Endothelial cell (in vitro differentiated cells): ENCODE data around the gene GAREM1. TPM values are rescaled to one million over a fixed set of nuclear protein-coding genes. Genes with fewer than 3 reads are reported as not detected.
"Not testable (repeated sequence)": the region's sequence is repeated elsewhere in the genome, so short reads cannot be mapped to it uniquely, and the experiment has no call there.

Experiments
- DNase-seq: peaks from one replicate; pipeline ENCODE4 v3.0.0; 2021; ENCODE audit warnings: low spot score
- H3K27ac Mint-ChIP-seq: one replicate; pipeline ENCODE4 v1.8.0; 2021; ENCODE audit warnings: mixed read lengths, inconsistent platforms; ENCODE audit not compliant: unreplicated experiment
- H3K27me3 Mint-ChIP-seq: one replicate; pipeline ENCODE4 v1.8.0; 2021; ENCODE audit warnings: mild to moderate bottlenecking, moderate library complexity, mixed read lengths, inconsistent platforms; ENCODE audit not compliant: unreplicated experiment
- H3K36me3 Mint-ChIP-seq: one replicate; pipeline ENCODE4 v1.8.0; 2021; ENCODE audit warnings: mild to moderate bottlenecking, low read depth, mixed read lengths, inconsistent platforms; ENCODE audit not compliant: unreplicated experiment
- H3K4me1 Mint-ChIP-seq: one replicate; pipeline ENCODE4 v1.8.0; 2021; ENCODE audit warnings: mild to moderate bottlenecking, mixed read lengths, inconsistent platforms; ENCODE audit not compliant: unreplicated experiment
- H3K4me3 Mint-ChIP-seq: one replicate; pipeline ENCODE4 v1.8.0; 2021; ENCODE audit warnings: mild to moderate bottlenecking, mixed read lengths, inconsistent platforms; ENCODE audit not compliant: unreplicated experiment
- H3K9me3 Mint-ChIP-seq: one replicate; pipeline ENCODE4 v1.8.0; 2021; ENCODE audit warnings: mixed read lengths, inconsistent platforms; ENCODE audit not compliant: unreplicated experiment
- CTCF ChIP-seq: fragments of 200-600 bp; sonication (generic); IDR thresholded peaks from one replicate; pipeline ENCODE4 v1.5.0; 2021; ENCODE audit warnings: antibody characterized with exemption; ENCODE audit not compliant: unreplicated experiment
- total RNA-seq: library from RNA; stranded (reverse); fragmentation: NEBNext Ultra II Directional; extraction: Animal tissue kit (Norgen Biotek cat#: 25700); gene quantifications from one replicate; pipeline ENCODE4 v1.2.1, GENCODE V29; 2021; ENCODE audit not compliant: unreplicated experiment

The GAREM1 gene
- total RNA-seq, 1 donor from 2014 or later, result 1.2 TPM

- H3K4me3 Mint-ChIP-seq, result no peak overlapping the region
- no peaks in the 10 kb centered on the region for H3K36me3 Mint-ChIP-seq
- TF ChIP-seq CTCF, result no peak
- no peak for DNase-seq
- H3K27me3 Mint-ChIP-seq, result no peaks in the 10 kb centered on the region
- H3K4me1 Mint-ChIP-seq, result no peaks in the 10 kb centered on the region
- H3K27ac Mint-ChIP-seq, result no peak overlapping the region
- H3K9me3 Mint-ChIP-seq, result no peaks in the 10 kb centered on the region
Observed at GRCh38 chr18:32297579-32298170, 173.0 kb downstream of the GAREM1 start.

- H3K36me3 Mint-ChIP-seq, result no peaks in the 10 kb centered on the region
- H3K9me3 Mint-ChIP-seq, result no peaks in the 10 kb centered on the region
- H3K27me3 Mint-ChIP-seq, result no peaks in the 10 kb centered on the region
- H3K27ac Mint-ChIP-seq, result no peak overlapping the region
- TF ChIP-seq CTCF, result no peak
- H3K4me3 Mint-ChIP-seq, result no peak overlapping the region
- DNase-seq, result no peak
- no peaks in the 10 kb centered on the region for H3K4me1 Mint-ChIP-seq
Observed at GRCh38 chr18:32296851-32297250, 173.8 kb downstream of the GAREM1 start.

- Mint-ChIP-seq H3K27me3 (peaks cover 3% of the 10 kb centered on the region), H3K27ac (no peak overlapping the region), H3K4me1 (no peaks in the 10 kb centered on the region), H3K4me3 (no peak overlapping the region), H3K36me3 (no peaks in the 10 kb centered on the region), H3K9me3 (no peaks in the 10 kb centered on the region)
- no peak for DNase-seq
- no peak for TF ChIP-seq CTCF
Observed at GRCh38 chr18:32295604-32296003, 175.1 kb downstream of the GAREM1 start.

- no peak overlapping the region for H3K27ac Mint-ChIP-seq
Observed at GRCh38 chr18:32293107-32293506, 177.6 kb downstream of the GAREM1 start.

GRCh38 chr18:32291623-32292022 is 179.1 kb downstream of the GAREM1 start:
- not testable (repeated sequence) for H3K27ac Mint-ChIP-seq, DNase-seq, H3K4me3 Mint-ChIP-seq, H3K36me3 Mint-ChIP-seq, H3K4me1 Mint-ChIP-seq, H3K27me3 Mint-ChIP-seq, H3K9me3 Mint-ChIP-seq

More at GRCh38 chr18:32293107-32293506, 177.6 kb downstream of the GAREM1 start:
- Mint-ChIP-seq H3K4me1 (no peaks in the 10 kb centered on the region), H3K27me3 (peaks cover 3% of the 10 kb centered on the region), H3K9me3 (no peaks in the 10 kb centered on the region), H3K4me3 (no peak overlapping the region), H3K36me3 (no peaks in the 10 kb centered on the region)
- TF ChIP-seq CTCF, result no peak
- DNase-seq, result no peak
